ENCODE results near the gene NACC1. TPM values are rescaled to one million over a fixed set of nuclear protein-coding genes. Genes with fewer than 3 reads are reported as not detected.
A peak's percentile ranks its signal among the peaks of the same experiment; 100 is the strongest.

The NACC1 gene
- total RNA-seq, 3 donors from 2014 or later, result 127 to 137 (median 134) TPM

DNA sequence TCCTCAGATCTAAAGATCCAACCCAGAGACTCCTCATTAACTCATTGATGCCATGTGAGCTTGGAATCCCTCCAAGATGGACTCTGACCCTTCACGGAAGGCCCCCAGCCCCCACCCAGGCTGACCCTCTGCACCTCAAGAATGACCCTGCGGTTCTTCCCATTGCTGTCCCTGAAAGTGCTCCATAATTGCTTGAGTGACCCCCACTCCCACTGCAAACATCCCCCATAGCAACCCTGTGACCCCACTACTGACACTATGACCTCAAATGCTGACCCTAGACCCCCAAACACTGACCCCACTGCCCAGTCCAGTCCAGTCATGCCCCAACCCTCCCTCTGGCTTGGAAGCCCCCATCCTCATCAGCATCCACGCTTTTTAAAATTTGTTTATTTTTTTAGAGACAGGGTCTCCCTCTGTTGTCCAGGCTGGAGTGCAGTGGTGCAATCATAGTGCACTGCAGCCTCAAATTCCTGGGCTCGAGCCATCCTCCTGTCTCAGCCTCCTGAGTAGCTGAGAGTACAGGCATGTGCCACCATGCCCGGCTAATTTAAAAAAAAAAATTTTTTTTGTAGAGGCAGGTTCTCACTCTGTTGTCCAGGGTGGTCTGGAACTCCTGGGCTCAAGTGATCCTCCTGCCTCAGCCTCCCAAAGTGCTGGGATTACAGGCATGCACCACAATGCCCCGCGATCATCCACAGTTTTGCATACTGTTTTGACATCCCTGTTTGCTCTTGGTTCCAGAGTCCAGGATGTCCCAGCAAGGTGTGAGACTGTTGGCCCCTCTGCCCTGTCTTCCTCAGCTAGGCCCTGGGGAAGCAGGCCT, 16.3 kb upstream of the NACC1 start:
- H3K4me1 Mint-ChIP-seq (ENCODE audit: low read depth), result peaks cover 44% of the 10 kb centered on the region
- no peak for ATAC-seq
- no peaks in the 10 kb centered on the region for H3K9me3 Mint-ChIP-seq
- H3K4me3 Mint-ChIP-seq, result peak overlapping the region; percentile 70
- H3K27me3 Mint-ChIP-seq (ENCODE audit: low read depth), result peaks cover 3% of the 10 kb centered on the region
- no peak for DNase-seq
- peaks cover 2% of the 10 kb centered on the region for H3K36me3 Mint-ChIP-seq (ENCODE audit: insufficient read depth)

DNA sequence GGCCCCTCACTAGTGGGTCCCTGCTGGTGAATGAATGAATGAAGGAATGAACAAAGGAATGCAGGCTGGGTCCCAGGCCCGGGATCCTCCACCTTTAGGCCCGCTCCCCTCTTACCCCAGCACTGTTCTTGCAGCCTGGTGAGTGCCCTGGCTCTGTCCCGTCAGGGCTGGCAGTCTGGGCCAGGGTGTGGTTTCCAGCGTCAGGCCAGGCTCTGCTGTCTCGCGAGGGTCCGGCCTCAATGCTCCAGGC, 15.7 kb upstream of the NACC1 start:
- Mint-ChIP-seq H3K27me3 (ENCODE audit: low read depth) (no peaks in the 10 kb centered on the region), H3K36me3 (ENCODE audit: insufficient read depth) (peaks cover 3% of the 10 kb centered on the region), H3K9me3 (no peaks in the 10 kb centered on the region), H3K4me1 (ENCODE audit: low read depth) (peaks cover 40% of the 10 kb centered on the region), H3K4me3 (peak overlapping the region; percentile 70)
- DNase-seq, result no peak
- ATAC-seq, result no peak

DNA sequence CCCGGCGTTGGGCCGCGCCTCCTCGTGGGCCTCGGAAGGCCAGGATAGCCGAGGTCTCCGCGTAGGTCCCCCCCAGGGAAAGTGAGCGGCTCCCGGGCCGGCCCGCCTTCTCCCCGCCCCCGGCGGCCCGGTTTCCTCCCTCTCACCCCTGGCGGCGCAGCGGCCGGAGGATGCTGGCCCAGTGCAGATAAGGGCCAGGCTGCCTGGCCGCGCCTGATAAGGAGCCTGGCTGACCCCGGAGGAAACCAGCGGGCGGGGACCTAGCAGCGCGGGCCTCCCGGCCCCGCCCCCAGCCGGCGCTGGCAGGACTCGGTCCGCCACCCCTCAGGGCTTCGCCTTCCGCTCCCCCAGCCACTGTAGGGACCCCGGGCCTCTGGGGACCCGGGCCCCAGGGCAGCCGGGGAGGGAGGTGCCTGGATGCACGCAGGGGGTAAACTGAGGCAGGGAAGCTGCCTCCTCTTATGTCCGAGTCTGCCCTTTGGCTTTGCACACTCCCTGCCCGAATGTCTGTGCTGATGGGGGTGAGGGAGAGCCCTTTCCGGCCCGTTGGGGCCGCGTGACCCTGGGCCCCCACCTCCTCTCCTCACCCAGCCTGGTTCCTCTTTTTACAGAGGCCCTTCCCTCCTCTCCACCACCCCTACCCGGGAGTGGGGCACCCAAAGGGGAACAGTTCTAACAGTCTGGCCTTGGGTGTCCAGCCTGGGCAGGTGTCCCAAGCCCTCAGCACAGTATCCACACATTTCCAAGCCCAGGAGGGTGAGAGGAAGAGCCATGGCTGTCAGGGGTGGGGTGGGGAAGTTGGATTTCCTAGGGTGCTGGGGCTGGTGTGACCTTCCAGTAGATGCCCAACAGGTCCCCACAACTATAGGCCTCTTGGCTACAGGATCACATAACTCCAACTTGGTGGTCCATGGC, 15.1 kb upstream of the NACC1 start, which contains the start of gene LYL1:
LYL1 (minus strand) TSS at position 193 of the 915 bp plus-strand sequence. CDS start 1,687 bp downstream, outside the sequence.
- Mint-ChIP-seq H3K4me3 (peak within 1 kb of the TSS; percentile 72), H3K9me3 (no peaks in the 10 kb centered on the region), H3K36me3 (ENCODE audit: insufficient read depth) (peaks cover 7% of the 10 kb centered on the region), H3K4me1 (ENCODE audit: low read depth) (peaks cover 40% of the 10 kb centered on the region), H3K27me3 (ENCODE audit: low read depth) (no peaks in the 10 kb centered on the region)
- ATAC-seq (peak; percentile 17 to 19), DNase-seq (no peak)

DNA sequence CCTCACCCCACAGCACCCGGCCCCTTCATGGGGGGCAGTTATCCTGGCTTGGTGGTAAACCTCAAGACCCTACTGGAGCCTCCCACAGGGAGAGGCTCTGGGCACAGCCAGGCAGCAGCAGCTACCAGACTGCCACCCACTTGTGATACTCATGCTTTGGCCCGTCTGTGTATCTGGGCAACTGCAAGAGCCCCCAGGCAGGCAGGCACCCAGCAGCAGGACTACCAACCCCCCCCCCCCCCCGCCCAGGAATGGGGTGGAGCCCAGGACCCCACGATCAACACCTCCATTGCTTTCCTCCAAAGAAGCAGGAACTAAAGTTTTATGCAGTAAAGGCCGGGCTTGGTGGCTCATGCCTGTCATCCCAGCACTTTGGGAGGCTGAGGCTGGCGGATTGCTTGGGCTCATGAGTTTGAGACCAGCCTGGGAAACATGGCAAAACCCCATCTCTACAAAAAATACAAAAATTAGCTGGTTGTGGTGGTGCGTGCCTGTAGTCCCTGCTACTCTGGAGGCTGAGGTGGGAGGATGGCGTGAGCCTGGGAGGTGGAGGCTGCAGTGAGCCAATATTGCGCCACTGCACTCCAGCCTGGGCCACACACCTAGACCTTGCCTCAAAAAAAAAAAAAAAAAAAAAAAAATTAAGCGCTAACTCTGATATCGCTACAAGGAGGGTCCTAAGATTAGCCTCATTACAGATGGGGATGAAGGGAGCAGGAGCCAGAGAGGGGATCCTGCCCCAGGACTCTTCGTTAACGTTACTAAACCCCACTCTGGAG, 14.3 kb upstream of the NACC1 start:
- ATAC-seq (no peak), DNase-seq (no peak)
- peak overlapping the region; percentile 86 for H3K4me3 Mint-ChIP-seq
- peaks cover 7% of the 10 kb centered on the region for H3K36me3 Mint-ChIP-seq (ENCODE audit: insufficient read depth)
- H3K4me1 Mint-ChIP-seq (ENCODE audit: low read depth), result peaks cover 38% of the 10 kb centered on the region
- no peaks in the 10 kb centered on the region for H3K27me3 Mint-ChIP-seq (ENCODE audit: low read depth)
- H3K9me3 Mint-ChIP-seq, result no peaks in the 10 kb centered on the region

DNA sequence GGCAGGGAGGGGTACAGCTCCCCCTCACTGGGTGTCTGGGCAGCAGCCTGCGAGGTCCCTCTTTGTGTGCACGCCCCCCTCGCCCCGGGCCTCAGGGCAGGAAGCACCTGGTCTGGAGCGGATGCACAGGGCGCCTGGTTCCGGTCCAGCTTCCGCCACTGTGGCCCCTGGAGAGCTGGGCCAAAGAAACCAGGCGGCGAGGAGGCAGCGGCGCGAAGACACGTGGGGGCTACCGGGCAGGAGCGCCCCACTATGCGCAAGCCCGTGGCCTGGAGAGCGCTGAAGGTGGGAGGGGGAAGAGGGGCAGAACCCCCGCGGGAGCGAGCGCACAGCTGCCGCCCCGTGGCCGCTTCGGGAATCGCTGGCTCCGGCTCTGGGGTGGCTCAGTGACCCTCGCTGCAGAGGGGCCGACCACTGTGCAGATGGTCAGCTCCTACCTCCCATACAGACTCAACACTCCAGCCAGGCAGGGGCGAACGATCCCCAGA, 13.7 kb upstream of the NACC1 start:
- ATAC-seq (peak; percentile 30 to 53), DNase-seq (peak; percentile 57)
- Mint-ChIP-seq H3K27me3 (ENCODE audit: low read depth) (no peaks in the 10 kb centered on the region), H3K9me3 (no peaks in the 10 kb centered on the region), H3K4me3 (peak overlapping the region; percentile 86), H3K4me1 (ENCODE audit: low read depth) (peaks cover 35% of the 10 kb centered on the region), H3K36me3 (ENCODE audit: insufficient read depth) (peaks cover 7% of the 10 kb centered on the region)

DNA sequence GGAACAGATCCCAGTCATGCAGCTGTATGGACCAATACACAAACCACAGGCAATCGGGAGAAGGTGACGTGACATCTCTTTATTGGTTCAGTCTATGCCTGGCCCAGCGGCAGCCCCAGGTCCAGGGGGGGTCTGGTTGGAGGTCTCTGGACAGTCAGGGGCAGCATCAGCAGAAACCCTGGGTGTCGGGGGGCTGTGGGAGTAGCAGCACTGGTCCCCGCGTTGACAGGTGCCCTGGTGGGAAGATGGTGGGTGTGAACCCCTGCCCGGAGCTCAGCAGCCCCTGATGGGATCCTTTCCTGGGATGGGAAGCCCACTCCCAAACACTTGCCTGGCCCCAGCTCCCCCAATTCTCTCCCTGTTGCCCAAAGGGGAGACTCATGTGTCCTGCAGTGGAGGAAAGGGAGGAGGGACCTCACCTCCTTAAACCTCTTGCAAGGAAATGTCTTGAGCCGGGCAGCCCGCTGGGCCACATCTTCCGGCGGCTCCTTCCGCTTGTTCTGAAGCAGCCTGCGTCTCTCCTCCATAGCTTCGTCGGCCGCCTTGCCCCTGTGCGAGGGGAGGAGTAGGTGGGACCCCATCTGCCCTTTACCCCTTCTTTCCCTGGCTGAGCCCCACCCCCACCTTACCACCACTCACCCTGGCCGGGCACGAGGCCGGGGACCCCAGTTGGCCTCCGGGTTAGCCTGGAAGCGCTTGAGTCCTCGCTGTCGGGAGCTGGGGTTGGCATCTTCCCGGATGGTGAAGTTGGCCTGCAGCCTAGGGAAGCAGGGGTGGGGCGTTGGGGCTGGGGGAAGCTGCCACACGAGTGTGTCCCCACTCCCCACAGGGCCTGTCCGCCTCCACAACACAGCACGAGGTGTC, 13.0 kb upstream of the NACC1 start:
- H3K9me3 Mint-ChIP-seq, result no peaks in the 10 kb centered on the region
- H3K36me3 Mint-ChIP-seq (ENCODE audit: insufficient read depth), result peaks cover 9% of the 10 kb centered on the region
- H3K27me3 Mint-ChIP-seq (ENCODE audit: low read depth), result no peaks in the 10 kb centered on the region
- DNase-seq, result no peak
- peak; percentile 20 to 25 for ATAC-seq
- peak overlapping the region; percentile 86 for H3K4me3 Mint-ChIP-seq
- peaks cover 30% of the 10 kb centered on the region for H3K4me1 Mint-ChIP-seq (ENCODE audit: low read depth)

DNA sequence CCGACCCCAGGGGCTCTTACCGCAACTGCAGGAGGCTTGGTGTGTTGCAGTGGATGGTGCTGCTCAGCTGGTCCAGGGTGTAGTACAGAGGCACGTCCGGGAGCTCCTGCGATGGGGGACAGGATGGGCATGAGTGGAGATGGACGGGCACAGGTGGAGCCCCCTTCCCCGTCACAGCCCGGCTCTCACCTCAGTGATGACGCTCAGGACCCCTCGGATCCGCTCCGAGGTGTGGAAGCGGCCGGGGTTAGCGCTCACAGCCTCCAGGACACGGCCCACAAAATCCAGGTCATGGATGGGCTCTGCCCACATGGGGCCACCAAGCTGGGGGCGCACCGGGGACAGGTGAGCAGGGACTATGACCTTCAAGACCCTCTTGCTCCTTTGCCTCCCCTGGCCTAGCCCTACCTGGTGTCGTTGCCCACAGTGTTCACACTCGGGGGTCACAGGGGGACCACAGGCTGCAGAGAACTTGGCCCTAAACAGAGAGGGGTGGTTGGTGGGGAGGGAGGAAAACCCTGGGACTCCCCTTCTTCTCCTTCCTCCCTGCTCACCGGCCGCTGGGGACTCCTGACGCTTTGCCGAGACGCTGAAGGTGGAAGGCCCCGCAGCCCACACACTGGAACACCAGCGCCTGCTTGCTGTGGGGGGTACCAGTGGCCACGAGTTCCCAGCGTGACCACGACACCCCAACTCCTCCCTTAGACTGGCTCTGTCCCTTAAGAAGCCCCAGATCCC, 8.5 kb upstream of the NACC1 start:
- Mint-ChIP-seq H3K36me3 (ENCODE audit: insufficient read depth) (peaks cover 16% of the 10 kb centered on the region), H3K4me1 (ENCODE audit: low read depth) (peaks cover 11% of the 10 kb centered on the region), H3K9me3 (no peaks in the 10 kb centered on the region), H3K27me3 (ENCODE audit: low read depth) (no peaks in the 10 kb centered on the region), H3K4me3 (no peak overlapping the region)
- ATAC-seq (no peak), DNase-seq (no peak)

DNA sequence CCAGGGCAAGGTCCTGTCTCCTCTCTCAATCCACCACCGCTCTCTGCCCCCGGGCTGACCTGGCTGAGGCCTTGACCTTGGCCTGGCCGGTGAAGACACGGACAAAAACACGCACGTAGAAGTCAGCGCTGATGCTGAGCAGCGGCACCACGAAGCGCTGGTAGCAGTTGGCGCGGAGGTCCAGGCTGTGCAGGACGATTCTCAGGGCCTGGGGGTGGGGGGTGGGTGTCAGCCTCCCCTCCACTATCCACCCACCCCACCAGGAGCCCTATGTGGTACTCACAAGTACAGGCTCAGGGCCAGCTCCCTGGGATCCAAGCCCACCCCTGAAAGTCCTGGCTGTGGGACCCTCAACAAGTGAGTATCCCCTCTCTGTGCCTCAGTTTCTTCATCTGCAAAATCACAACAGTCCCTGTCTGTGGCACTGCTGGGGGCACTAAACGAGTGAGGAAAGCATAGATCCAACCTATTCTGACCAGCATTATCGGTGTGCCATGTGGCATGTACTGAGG, 7.9 kb upstream of the NACC1 start:
- DNase-seq (no peak), ATAC-seq (no peak)
- H3K36me3 Mint-ChIP-seq (ENCODE audit: insufficient read depth), result peaks cover 14% of the 10 kb centered on the region
- no peaks in the 10 kb centered on the region for H3K9me3 Mint-ChIP-seq
- H3K4me1 Mint-ChIP-seq (ENCODE audit: low read depth), result peaks cover 8% of the 10 kb centered on the region
- no peak overlapping the region for H3K4me3 Mint-ChIP-seq
- H3K27me3 Mint-ChIP-seq (ENCODE audit: low read depth), result no peaks in the 10 kb centered on the region

DNA sequence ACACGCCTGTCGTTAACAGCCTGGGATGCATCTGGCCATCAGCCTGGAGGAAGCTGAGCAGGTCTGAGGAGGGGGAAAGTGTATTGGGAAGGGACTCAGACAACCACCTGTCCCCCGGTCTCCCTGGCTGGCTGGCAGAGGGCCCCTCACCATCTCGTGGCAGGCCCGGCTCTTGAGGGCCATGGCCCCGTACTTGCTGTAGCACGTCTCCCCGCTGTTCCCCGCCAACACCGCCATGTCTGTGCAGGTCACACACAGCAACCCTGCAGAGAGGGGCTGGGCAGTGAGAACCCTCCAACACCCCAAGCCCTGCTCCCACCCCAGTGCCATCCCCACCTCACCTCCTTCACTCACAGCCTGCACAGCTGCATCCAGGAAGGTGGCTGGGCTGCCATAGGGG, 5.5 kb upstream of the NACC1 start:
- Mint-ChIP-seq H3K4me3 (no peak overlapping the region), H3K9me3 (no peaks in the 10 kb centered on the region), H3K27me3 (ENCODE audit: low read depth) (no peaks in the 10 kb centered on the region), H3K4me1 (ENCODE audit: low read depth) (peaks cover 19% of the 10 kb centered on the region), H3K36me3 (ENCODE audit: insufficient read depth) (peaks cover 16% of the 10 kb centered on the region)
- DNase-seq (no peak), ATAC-seq (no peak)

DNA sequence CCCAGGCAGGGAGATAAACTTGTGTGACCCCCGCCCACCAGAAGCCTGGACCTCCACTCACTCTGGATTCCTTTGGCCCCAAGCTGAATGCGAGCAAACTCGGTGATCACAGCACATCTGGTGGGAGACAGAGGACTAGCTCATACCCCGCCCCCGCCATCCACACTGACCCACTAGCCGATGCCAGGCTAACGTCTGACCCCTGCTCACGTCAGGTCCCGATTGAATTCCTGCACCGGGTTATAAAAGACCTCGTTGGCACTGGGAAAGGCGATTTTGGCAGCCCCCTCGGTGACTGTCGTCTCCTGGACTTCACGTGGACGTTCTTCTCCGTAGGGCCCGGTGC, 2.2 kb upstream of the NACC1 start:
- peaks cover 42% of the 10 kb centered on the region for H3K4me1 Mint-ChIP-seq (ENCODE audit: low read depth)
- no peak for DNase-seq
- H3K36me3 Mint-ChIP-seq (ENCODE audit: insufficient read depth), result peaks cover 9% of the 10 kb centered on the region
- no peaks in the 10 kb centered on the region for H3K9me3 Mint-ChIP-seq
- H3K4me3 Mint-ChIP-seq, result peak overlapping the region; percentile 93
- no peaks in the 10 kb centered on the region for H3K27me3 Mint-ChIP-seq (ENCODE audit: low read depth)
- ATAC-seq, result no peak

DNA sequence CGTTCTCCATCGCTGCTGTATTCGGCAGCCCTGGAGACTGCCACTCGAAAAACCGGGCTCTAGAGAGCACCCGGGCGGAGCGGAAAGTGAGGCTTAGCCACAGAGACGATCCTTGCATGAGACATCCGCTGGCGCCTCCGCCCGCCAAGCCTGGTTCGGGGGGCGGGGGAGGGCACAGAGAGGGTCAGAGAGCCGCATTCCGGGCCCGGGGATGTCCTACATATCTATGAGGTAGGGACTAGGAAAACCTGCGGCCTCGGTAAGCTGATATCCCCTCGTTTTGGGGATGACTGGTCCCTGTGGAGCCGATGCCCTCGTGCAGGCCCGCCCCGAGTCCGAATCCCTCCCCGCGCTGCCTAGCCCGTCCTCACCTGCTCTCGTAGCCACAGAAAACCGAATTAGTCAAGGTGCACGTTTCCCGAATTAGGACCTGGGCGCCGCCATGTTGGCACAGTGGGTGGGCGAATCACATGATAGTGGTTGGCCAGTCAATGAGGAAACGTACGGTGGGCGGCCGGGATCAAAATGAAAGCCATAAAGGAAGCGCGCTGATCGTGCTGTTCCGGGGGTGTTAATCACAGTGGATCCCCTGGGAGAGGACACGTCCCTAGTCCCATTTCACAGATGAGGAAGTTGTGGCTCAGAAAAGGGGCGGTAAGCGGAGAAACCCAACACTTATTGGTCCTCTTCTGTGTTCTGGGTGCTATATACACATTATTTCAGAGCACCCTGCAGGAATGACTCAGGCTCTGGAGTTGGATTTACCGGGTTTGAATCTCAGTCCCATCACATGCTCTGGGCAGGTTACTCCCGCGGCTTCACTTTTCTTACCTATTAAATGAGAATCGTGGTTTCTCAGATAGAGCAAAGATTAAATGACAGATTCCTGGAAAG, 1.5 kb upstream of the NACC1 start, which contains the start of gene TRMT1:
TRMT1 (minus strand) TSS at position 459 of the 894 bp plus-strand sequence; CDS start at position 118, 341 bp downstream.
- Mint-ChIP-seq H3K9me3 (no peaks in the 10 kb centered on the region), H3K27me3 (ENCODE audit: low read depth) (no peaks in the 10 kb centered on the region), H3K36me3 (ENCODE audit: insufficient read depth) (peaks cover 9% of the 10 kb centered on the region), H3K4me1 (ENCODE audit: low read depth) (peaks cover 48% of the 10 kb centered on the region), H3K4me3 (peak within 1 kb of the TSS; percentile 93)
- DNase-seq (peak; percentile 87), ATAC-seq (peak; percentile 51 to 52)

DNA sequence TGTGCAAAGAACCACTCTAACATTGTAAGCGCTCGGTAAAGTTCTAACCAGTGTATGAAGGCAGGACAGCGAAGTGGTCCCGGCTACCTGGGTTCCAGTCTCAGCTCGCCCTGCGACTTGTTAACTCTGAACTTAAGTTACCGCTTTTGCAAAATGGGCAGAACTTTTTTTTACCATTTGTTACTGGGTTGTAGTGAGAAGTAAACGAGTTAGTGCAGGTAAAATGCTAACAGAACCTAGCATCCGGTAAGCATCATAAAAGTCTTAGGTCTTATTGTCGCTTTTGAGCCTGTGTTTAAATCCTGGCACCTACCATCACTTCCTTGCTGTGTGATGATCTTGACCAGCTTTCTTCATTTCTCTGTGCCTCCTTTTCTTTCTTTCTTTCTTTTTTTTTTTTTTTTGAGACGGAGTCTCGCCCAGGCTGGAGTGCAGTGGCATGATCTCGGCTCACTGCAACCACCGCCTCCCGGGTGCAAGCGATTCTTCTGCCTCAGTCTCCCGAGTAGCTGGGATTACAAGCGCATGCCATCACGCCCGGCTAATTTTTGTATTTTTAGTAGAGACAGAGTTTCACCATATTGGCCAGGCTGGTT, 790 bp upstream of the NACC1 start:
- Mint-ChIP-seq H3K9me3 (no peaks in the 10 kb centered on the region), H3K4me1 (ENCODE audit: low read depth) (peaks cover 55% of the 10 kb centered on the region), H3K4me3 (peak overlapping the region; percentile 93), H3K36me3 (ENCODE audit: insufficient read depth) (peaks cover 13% of the 10 kb centered on the region), H3K27me3 (ENCODE audit: low read depth) (no peaks in the 10 kb centered on the region)
- peak in 1 of 2 donors; percentile 0 for ATAC-seq
- DNase-seq, result no peak

Data from activated T-cell treated with anti-CD3 and anti-CD28 coated beads, Interleukin-2, amount 50 U/mL, for 4 hours (primary cell).